SK-N-SH (cell line): Measurements from ENCODE around the gene BCAR3. TPM values are rescaled to one million over a fixed set of nuclear protein-coding genes. Genes with fewer than 3 reads are reported as not detected.

Experiments
- CTCF ChIA-PET: fragments of 300-600, 350-600 bp; formaldehyde crosslinking; extraction: SDS; loops from one replicate; lab custom pipeline; 2021; lab: Yijun Ruan, JAX
- POLR2A ChIA-PET: fragments of 350-600 bp; sonication (Branson Sonifier 250); formaldehyde crosslinking; extraction: SDS; loops from one replicate; lab custom pipeline; 2020; ENCODE audit warnings: antibody characterized with exemption, inconsistent platforms; lab: Yijun Ruan, JAX
- DNase-seq: peaks from one replicate; pipeline ENCODE4 v3.0.0; 2012
- H2AFZ ChIP-seq: fragments of 200-600 bp; sonication (generic); 2 replicates; pipeline ENCODE4 v1.8.1; 2016; ENCODE audit warnings: antibody characterized with exemption, mild to moderate bottlenecking, low read depth
- H3F3A ChIP-seq: fragments of 200-600 bp; sonication (generic); replicated peaks from 2 replicates; pipeline ENCODE3; 2016; ENCODE audit warnings: antibody characterized with exemption, mild to moderate bottlenecking; ENCODE audit not compliant: insufficient read depth
- H3K27ac ChIP-seq, 2 experiments: fragments of 200-500 bp in 1 of 2; fragments of 200-600 bp in 1 of 2; sonication (Bioruptor generic) in 1 of 2; sonication (generic), shearing (Covaris generic) in 1 of 2; 2 replicates each; pipeline versions ENCODE4 v1.5.1 to v1.6.1; 2014 to 2016; ENCODE audit warnings: low read depth in 2 of 2, inconsistent platforms in 1 of 2, low read length in 1 of 2, mild to moderate bottlenecking in 1 of 2, mixed read lengths in 1 of 2
- H3K27me3 ChIP-seq: fragments of 200-600 bp; sonication (generic), shearing (Covaris generic); 2 replicates; pipeline ENCODE4 v1.6.1; 2016; ENCODE audit warnings: mixed run types; ENCODE audit not compliant: insufficient read depth
- H3K36me3 ChIP-seq, 2 experiments: fragments of 200-500 bp in 1 of 2; fragments of 200-600 bp in 1 of 2; sonication (Bioruptor generic) in 1 of 2; sonication (generic) in 1 of 2; replicated peaks in 1 of 2; 2 replicates each; pipeline versions ENCODE3 to v1.5.1; 2014 to 2016; ENCODE audit warnings: low read length in 1 of 2, mild to moderate bottlenecking in 1 of 2; ENCODE audit not compliant: insufficient read depth in 2 of 2, control insufficient read depth in 1 of 2
- H3K4me1 ChIP-seq, 2 experiments: fragments of 200-500 bp in 1 of 2; fragments of 200-600 bp in 1 of 2; sonication (Bioruptor generic) in 1 of 2; sonication (generic), shearing (Covaris generic) in 1 of 2; 2 replicates each; pipeline versions ENCODE4 v1.5.1 to v1.6.1; 2014 to 2016; ENCODE audit warnings: low read depth in 1 of 2, low read length in 1 of 2, mixed run types in 1 of 2; ENCODE audit not compliant: insufficient read depth in 2 of 2, control insufficient read depth in 1 of 2
- H3K4me2 ChIP-seq: fragments of 200-600 bp; sonication (generic), shearing (Covaris generic); 2 replicates; pipeline ENCODE4 v1.6.1; 2017; ENCODE audit warnings: mixed run types
- H3K4me3 ChIP-seq, 2 experiments: fragments of 200-500 bp in 1 of 2; fragments of 200-600 bp in 1 of 2; sonication (Bioruptor generic) in 1 of 2; sonication (generic), shearing (Covaris generic) in 1 of 2; 2 replicates each; pipeline versions ENCODE4 v1.5.1 to v1.8.1; 2014 to 2016; ENCODE audit warnings: low read depth in 2 of 2, inconsistent platforms in 1 of 2, low read length in 1 of 2, mild to moderate bottlenecking in 1 of 2, mixed read lengths in 1 of 2, moderate library complexity in 1 of 2
- H3K79me2 ChIP-seq: fragments of 200-600 bp; sonication (generic); 2 replicates; pipeline ENCODE4 v1.8.1; 2017; ENCODE audit warnings: mild to moderate bottlenecking; ENCODE audit not compliant: insufficient read depth
- H3K9ac ChIP-seq: fragments of 200-600 bp; sonication (generic); 2 replicates; pipeline ENCODE4 v1.6.1; 2017; ENCODE audit warnings: mixed run types
- H3K9me2 ChIP-seq: fragments of 200-600 bp; sonication (generic); 2 replicates; pipeline ENCODE4 v1.6.1; 2017; ENCODE audit warnings: mixed run types
- H3K9me3 ChIP-seq: fragments of 200-600 bp; sonication (generic); 2 replicates; pipeline ENCODE4 v1.6.1; 2017; ENCODE audit warnings: mixed run types, mild to moderate bottlenecking, moderate library complexity
- H4K20me1 ChIP-seq: fragments of 200-600 bp; sonication (generic); 2 replicates; pipeline ENCODE4 v1.6.1; 2017; ENCODE audit warnings: mild to moderate bottlenecking, mixed run types; ENCODE audit not compliant: insufficient read depth
- CHD2 ChIP-seq: fragments of 150-350 bp; IDR thresholded peaks from 2 replicates; pipeline ENCODE4 v1.6.1; 2018; ENCODE audit warnings: low read length; ENCODE audit not compliant: partially characterized antibody
- CTCF ChIP-seq: fragments of 200-600 bp; sonication (generic); IDR thresholded peaks from 2 replicates; pipeline ENCODE4 v1.6.1; 2017; ENCODE audit warnings: antibody characterized with exemption, mild to moderate bottlenecking, moderate library complexity
- ELF1 ChIP-seq: IDR thresholded peaks from 2 replicates; pipeline ENCODE4 v1.4.0; 2012
- GATA2 ChIP-seq: sonication (generic); formaldehyde crosslinking; IDR thresholded peaks from 2 replicates; pipeline ENCODE4 v1.5.0; 2020; ENCODE audit warnings: mild to moderate bottlenecking, missing genetic modification reagents
- IRF3 ChIP-seq: fragments of 150-350 bp; IDR thresholded peaks from 2 replicates; pipeline ENCODE4 v1.6.1; 2016; ENCODE audit warnings: mild to moderate bottlenecking, low read depth, low read length
- MXI1 ChIP-seq: IDR thresholded peaks from 2 replicates; pipeline ENCODE4 v1.6.1; 2012; ENCODE audit warnings: mild to moderate bottlenecking, low read depth, low read length, improper control_type of control experiment
- NRF1 ChIP-seq: IDR thresholded peaks from 2 replicates; pipeline ENCODE4 v1.6.1; 2012; ENCODE audit warnings: low read depth, mild to moderate bottlenecking, low read length
- PBX3 ChIP-seq: IDR thresholded peaks from 2 replicates; pipeline ENCODE4; 2012
- RCOR1 ChIP-seq: fragments of 150-350 bp; IDR thresholded peaks from 2 replicates; pipeline ENCODE4 v1.6.1; 2017; ENCODE audit warnings: antibody characterized with exemption, low read length
- RXRA ChIP-seq: IDR thresholded peaks from 2 replicates; pipeline ENCODE4 v1.4.0; 2012; ENCODE audit warnings: low read depth, mild to moderate bottlenecking, borderline replicate concordance
- TAF1 ChIP-seq: IDR thresholded peaks from 2 replicates; pipeline ENCODE4 v1.6.1; 2012; ENCODE audit warnings: low read depth, mild to moderate bottlenecking, low read length, moderate library complexity, borderline replicate concordance
- USF1 ChIP-seq: IDR thresholded peaks from 2 replicates; pipeline ENCODE4 v1.4.0; 2012; ENCODE audit warnings: low read depth, borderline replicate concordance
- YY1 ChIP-seq: IDR thresholded peaks from 2 replicates; pipeline ENCODE4 v1.4.0; 2012; ENCODE audit warnings: low read depth, mild to moderate bottlenecking
- ZBTB33 ChIP-seq: IDR thresholded peaks from 2 replicates; pipeline ENCODE4 v1.4.0; 2012; ENCODE audit warnings: low read depth, borderline replicate concordance
- WGBS: methylation state at CpG from one replicate; pipeline ENCODE4 v1.1.6; 2017; ENCODE audit warnings: low lambda C conversion rate; 5-methylcytosine and 5-hydroxymethylcytosine counted together
- polyA plus RNA-seq, 3 experiments: library from polyadenylated mRNA; depleted of rRNA; stranded (reverse); fragments of >200 nt; gene quantifications; 2 replicates each; pipeline ENCODE4 v1.2.3, GENCODE V29; 2012

The BCAR3 gene
- polyA plus RNA-seq, 1 of the 3 experiments (the other 2 are of a cell fraction) = 58.4 TPM

- TF ChIP-seq TAF1 (no peak), NRF1 (no peak), ZBTB33 (no peak)
Measured at GRCh38 chr1:93690341-93690740, 8.7 kb upstream of the BCAR3 start (continued).

- CTCF ChIA-PET = interaction anchor here (0.8 to 1.9 kb wide), 5 partner anchors 9 to 386 kb away, joined by 3 to 6 read pairs (median 4); no protein-coding TSS in a partner anchor
- POLR2A ChIA-PET = interaction anchor here (0.7 to 0.8 kb wide), 2 partner anchors 8 to 190 kb away, joined by 3 to 5 read pairs; partner anchors contain the start of gene BCAR3
- TF ChIP-seq GATA2 (CRISPR knock-in tag) (peak; percentile 66), YY1 (no peak), RXRA (no peak), CHD2 (no peak), USF1 (no peak), RCOR1 (peak; percentile 76; the same call in 1 of the 2 replicates)
Measured at GRCh38 chr1:93689521-93690223, 8.0 kb upstream of the BCAR3 start.

GRCh38 chr1:93687542-93687941 is 5.9 kb upstream of the BCAR3 start:
- Histone ChIP-seq H3K4me1 (peaks cover 19 to 30% of the 10 kb centered on the region in 2 experiments; a peak in 3 of 4 replicates), H3K9me3 (no peaks in the 10 kb centered on the region), H3K9me2 (no peaks in the 10 kb centered on the region), H3K4me2 (no peak overlapping the region), H3K27ac (no peak overlapping the region), H3K79me2 (peaks cover 21% of the 10 kb centered on the region), H3K27me3 (no peaks in the 10 kb centered on the region), H3K4me3 (no peak overlapping the region), H3K9ac (no peak overlapping the region), H2AFZ (no peak overlapping the region), H3K36me3 (no peaks in the 10 kb centered on the region), H3F3A (peaks cover 24% of the 10 kb centered on the region), H4K20me1 (no peaks in the 10 kb centered on the region)
- DNase-seq = no peak
- WGBS = 96% methylated on average over 2 of the region's 2 CpGs
- ChIA-PET POLR2A (no interaction called here), CTCF (interaction anchor here (1.0 to 1.5 kb wide), 2 partner anchors 16 to 126 kb away, joined by 4 to 5 read pairs; no protein-coding TSS in a partner anchor)
- TF ChIP-seq IRF3 = no peak
- TF ChIP-seq PBX3 = no peak
- no peak for TF ChIP-seq CTCF
- no peak for TF ChIP-seq RCOR1
- TF ChIP-seq MXI1 = no peak
- TF ChIP-seq YY1 = no peak
- TF ChIP-seq ELF1 = no peak
- no peak for TF ChIP-seq TAF1
- TF ChIP-seq ZBTB33 = no peak

More at GRCh38 chr1:93689521-93690223, 8.0 kb upstream of the BCAR3 start:
- no peak overlapping the region for H3K4me2 ChIP-seq
- H3F3A ChIP-seq = peaks cover 37% of the 10 kb centered on the region
- no peaks in the 10 kb centered on the region for H3K27me3 ChIP-seq
- no peak overlapping the region for H2AFZ ChIP-seq
- H3K9ac ChIP-seq = no peak overlapping the region
- H3K4me3 ChIP-seq = no peak overlapping the region
- no peaks in the 10 kb centered on the region for H3K9me3 ChIP-seq
- no peak overlapping the region for H3K27ac ChIP-seq
- H3K36me3 ChIP-seq = no peaks in the 10 kb centered on the region
- H3K79me2 ChIP-seq = peaks cover 12% of the 10 kb centered on the region; the same call in 1 of the 2 replicates
- 83% methylated on average over 5 of the region's 5 CpGs for WGBS
- H3K4me1 ChIP-seq = peaks cover 20 to 45% of the 10 kb centered on the region in 2 experiments; a peak in 3 of 4 replicates
- peak; percentile 28 for DNase-seq
- H4K20me1 ChIP-seq = no peaks in the 10 kb centered on the region
- no peaks in the 10 kb centered on the region for H3K9me2 ChIP-seq
